Measurements from ENCODE around the gene GHRHR. TPM values are rescaled to one million over a fixed set of nuclear protein-coding genes. Genes with fewer than 3 reads are reported as not detected.

GHRHR gene
- total and polyA plus RNA-seq, 2 of the 4 experiments (the other 2 are of a cell fraction): not detected

- Histone ChIP-seq H2AK9ac (replicated peaks; ENCODE audit: low read depth, low read length, poor library complexity) (no peak overlapping the region), H2BK120ac (ENCODE audit: low read depth, low read length) (no peak overlapping the region), H4K91ac (ENCODE audit: insufficient read depth, low read depth, low read length) (no peak overlapping the region), H3K4ac (ENCODE audit: low read depth, low read length) (no peak overlapping the region), H3K4me2 (ENCODE audit: low read depth, low read length) (no peak overlapping the region), H3K56ac (ENCODE audit: extremely low read depth, insufficient read depth, low read length) (no peak overlapping the region), H3K27ac (ENCODE audit: insufficient read depth, low read length) (no peak overlapping the region), H4K8ac (ENCODE audit: low read depth in 2 of 2, low read length in 2 of 2) (no peak overlapping the region), H3K9me1 (ENCODE audit: insufficient read depth, low read length) (no peaks in the 10 kb centered on the region), H4K5ac (ENCODE audit: low read depth, low read length) (no peak overlapping the region), H3K36me3 (ENCODE audit: control insufficient read depth, insufficient read depth, low read length) (no peaks in the 10 kb centered on the region), H2AFZ (replicated peaks; ENCODE audit: low read length, poor library complexity) (no peak overlapping the region), H3K79me1 (ENCODE audit: low read depth in 1 of 2, low read length in 2 of 2) (no peaks in the 10 kb centered on the region), H2BK5ac (ENCODE audit: low read depth, low read length, poor library complexity, severe bottlenecking) (no peak overlapping the region), H3K9ac (ENCODE audit: low read depth, low read length) (no peak overlapping the region), H3K9me3 (ENCODE audit: control insufficient read depth, insufficient read depth, low read length) (no peaks in the 10 kb centered on the region), H3K14ac (replicated peaks; ENCODE audit: low read depth, low read length) (no peak overlapping the region), H2AK5ac (ENCODE audit: low read depth, low read length) (no peak overlapping the region), H3K4me3 (ENCODE audit: insufficient read depth, low read depth, low read length) (no peak overlapping the region), H3K4me1 (ENCODE audit: control insufficient read depth, insufficient read depth, low read length) (no peaks in the 10 kb centered on the region), H4K20me1 (ENCODE audit: insufficient read depth, low read length) (no peaks in the 10 kb centered on the region), H3K18ac (ENCODE audit: low read depth, low read length) (no peak overlapping the region), H2BK20ac (ENCODE audit: low read depth, low read length) (no peak overlapping the region), H2BK15ac (ENCODE audit: low read depth, low read length) (no peak overlapping the region), H3K23ac (ENCODE audit: low read depth, low read length) (no peak overlapping the region), H3K27me3 (ENCODE audit: control insufficient read depth, insufficient read depth, low read length) (peaks cover 7% of the 10 kb centered on the region; the same call in 1 of the 2 replicates)
- dilution Hi-C loops (cut with HindIII; ENCODE audit: low sequenced_read_pairs, unreplicated experiment): no loop called here
- BruUV-seq (replicated peaks): no TSS peak
- in situ Hi-C loops (cut with MboI; ENCODE audit: low sequenced_read_pairs): no loop called here
- CTCF ChIA-PET: interaction anchor here (0.6 kb wide), 1 partner anchor 26 kb away, joined by 4 read pairs; no protein-coding TSS in a partner anchor
- intact Hi-C loops (cut with micrococcal nuclease): no loop called here
- POLR2A ChIA-PET (ENCODE audit: unreplicated experiment): no interaction called here
- WGBS, 2 experiments (ENCODE audit: extremely low coverage in 2 of 2, insufficient read length in 1 of 2): no CpG with 5 or more reads among the region's 3 CpGs
- no peak for ATAC-seq (ENCODE audit: low read depth)
- DNase-seq: no peak
- TF ChIP-seq RFX5 (IDR thresholded peaks at IDR 0.05; ENCODE audit: low read depth, low read length) (no peak), CTCF (conservative IDR thresholded peaks at IDR 0.05; ENCODE audit: low read depth, low read length) (no peak)
Measured at GRCh38 chr7:31020652-31021051, 56.9 kb downstream of the GHRHR start.
